Measurements from ENCODE around the gene CD37.

DNA sequence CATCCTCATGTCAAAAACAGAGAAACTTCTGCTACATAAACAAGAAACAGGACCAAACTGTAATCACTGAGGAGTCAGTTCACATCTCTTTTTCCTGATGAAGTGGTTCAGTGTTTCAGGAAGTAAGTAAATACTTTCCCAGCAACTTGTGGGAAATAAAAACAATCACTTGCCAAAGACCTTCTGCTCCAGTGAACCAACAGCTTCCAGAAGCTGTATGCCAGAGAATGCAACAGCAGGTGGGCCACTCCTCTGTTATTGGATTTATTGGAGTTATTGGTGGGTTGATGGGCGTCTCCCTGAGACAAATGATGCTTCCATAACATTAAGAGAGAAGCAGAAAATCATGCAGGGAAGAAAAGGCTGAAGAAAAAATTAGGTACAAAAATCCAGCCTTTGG, 20.1 kb upstream of the CD37 start:
- TF ChIP-seq, protein P1, sequence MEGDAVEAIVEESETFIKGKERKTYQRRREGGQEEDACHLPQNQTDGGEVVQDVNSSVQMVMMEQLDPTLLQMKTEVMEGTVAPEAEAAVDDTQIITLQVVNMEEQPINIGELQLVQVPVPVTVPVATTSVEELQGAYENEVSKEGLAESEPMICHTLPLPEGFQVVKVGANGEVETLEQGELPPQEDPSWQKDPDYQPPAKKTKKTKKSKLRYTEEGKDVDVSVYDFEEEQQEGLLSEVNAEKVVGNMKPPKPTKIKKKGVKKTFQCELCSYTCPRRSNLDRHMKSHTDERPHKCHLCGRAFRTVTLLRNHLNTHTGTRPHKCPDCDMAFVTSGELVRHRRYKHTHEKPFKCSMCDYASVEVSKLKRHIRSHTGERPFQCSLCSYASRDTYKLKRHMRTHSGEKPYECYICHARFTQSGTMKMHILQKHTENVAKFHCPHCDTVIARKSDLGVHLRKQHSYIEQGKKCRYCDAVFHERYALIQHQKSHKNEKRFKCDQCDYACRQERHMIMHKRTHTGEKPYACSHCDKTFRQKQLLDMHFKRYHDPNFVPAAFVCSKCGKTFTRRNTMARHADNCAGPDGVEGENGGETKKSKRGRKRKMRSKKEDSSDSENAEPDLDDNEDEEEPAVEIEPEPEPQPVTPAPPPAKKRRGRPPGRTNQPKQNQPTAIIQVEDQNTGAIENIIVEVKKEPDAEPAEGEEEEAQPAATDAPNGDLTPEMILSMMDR (IDR thresholded peaks at IDR 0.05; ENCODE audit: low read depth, low read length) = no peak
- TF ChIP-seq EZH2phosphoT487 (IDR thresholded peaks at IDR 0.05; ENCODE audit: low read depth) = no peak

All from OCI-LY3 (cell line).